Activated B cell treated with CpG ODN at 0.5 μM for 24 hours (primary cell): ENCODE results near the gene ENO3. TPM values are rescaled to one million over a fixed set of nuclear protein-coding genes. Genes with fewer than 3 reads are reported as not detected.

Source experiments
- ATAC-seq: fragments of 200-7000 bp; cut with Tn5 transposase; one replicate; pipeline ENCODE4 v1.10.0; 2021; ENCODE audit warnings: low read depth, mild to moderate bottlenecking, moderate library complexity
- CTCF ChIA-PET: fragments of 350-600 bp; sonication (Branson Sonifier 250); formaldehyde crosslinking; loops from one replicate; lab custom pipeline; 2021; ENCODE audit warnings: antibody characterized with exemption; lab: Charles Lee
- POLR2A ChIA-PET: fragments of 350-600 bp; sonication (Branson Sonifier 250); formaldehyde crosslinking; loops from one replicate; lab custom pipeline; 2021; ENCODE audit warnings: antibody characterized with exemption; lab: Charles Lee
- DNase-seq: peaks from one replicate; pipeline ENCODE4 v3.0.0; 2022
- H3K27ac Mint-ChIP-seq: one replicate; pipeline ENCODE4 v1.8.0; 2020; ENCODE audit warnings: mixed read lengths
- H3K27me3 Mint-ChIP-seq: one replicate; pipeline ENCODE4 v1.8.0; 2021; ENCODE audit warnings: mixed read lengths
- H3K36me3 Mint-ChIP-seq: one replicate; pipeline ENCODE4 v1.8.0; 2021; ENCODE audit warnings: low read depth, mixed read lengths
- H3K4me1 Mint-ChIP-seq: one replicate; pipeline ENCODE4 v1.8.0; 2021; ENCODE audit warnings: mixed read lengths
- H3K4me3 Mint-ChIP-seq: one replicate; pipeline ENCODE4 v1.8.0; 2020; ENCODE audit warnings: mild to moderate bottlenecking, mixed read lengths
- H3K9me3 Mint-ChIP-seq: one replicate; pipeline ENCODE4 v1.8.0; 2020; ENCODE audit warnings: mixed read lengths
- intact Hi-C: fragments of 100-400 bp; cut with micrococcal nuclease; formaldehyde crosslinking; loops from one replicate; pipeline ENCODE4 v1.15.1; 2024
- total RNA-seq: library from RNA; stranded (reverse); gene quantifications from 2 replicates; pipeline ENCODE4 v1.2.3, GENCODE V29; 2022
- TF ChIP-seq, protein P1 (sequence below): fragments of 200-600 bp; IDR thresholded peaks from one replicate; pipeline ENCODE4 v1.8.0; 2022; ENCODE audit warnings: antibody characterized with exemption, mild to moderate bottlenecking

The ENO3 gene
- total RNA-seq, 1 donor from 2014 or later: 29.5 TPM

DNA sequence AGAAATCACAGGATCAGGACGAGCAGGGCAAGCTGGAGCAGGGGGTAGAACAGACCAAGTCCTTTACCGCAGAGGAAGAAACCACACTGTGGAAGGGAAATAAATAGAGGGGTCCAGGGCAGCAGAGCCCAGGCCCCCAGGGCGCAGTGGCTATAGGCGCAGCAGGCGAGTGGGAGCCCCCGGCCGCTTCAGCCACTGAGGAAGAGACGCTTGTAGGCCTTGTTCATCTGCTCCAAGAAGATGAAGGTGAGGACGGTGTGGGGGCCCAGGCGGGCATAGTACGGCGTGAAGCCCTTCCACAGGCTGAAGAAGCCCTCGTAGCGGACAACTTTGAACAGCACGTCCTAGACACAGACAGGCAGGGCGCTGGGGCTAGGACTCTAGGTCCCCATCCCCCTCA is 13.4 kb upstream of the ENO3 start:
- peaks cover 52% of the 10 kb centered on the region for H3K36me3 Mint-ChIP-seq
- POLR2A ChIA-PET: interaction anchor here (0.6 to 2.4 kb wide), 3 partner anchors 11 to 289 kb away, joined by 3 to 8 read pairs (median 6); partner anchors contain the start of genes PFN1 and SPAG7
- CTCF ChIA-PET: interaction anchor here (1.5 kb wide), 1 partner anchor 28 kb away, joined by 3 read pairs; no protein-coding TSS in a partner anchor
- H3K27me3 Mint-ChIP-seq: peaks cover 15% of the 10 kb centered on the region
- DNase-seq (no peak), ATAC-seq (no peak)
- H3K27ac Mint-ChIP-seq: no peak overlapping the region
- peaks cover 64% of the 10 kb centered on the region for H3K4me1 Mint-ChIP-seq
- H3K4me3 Mint-ChIP-seq: no peak overlapping the region
- TF ChIP-seq, protein P1, sequence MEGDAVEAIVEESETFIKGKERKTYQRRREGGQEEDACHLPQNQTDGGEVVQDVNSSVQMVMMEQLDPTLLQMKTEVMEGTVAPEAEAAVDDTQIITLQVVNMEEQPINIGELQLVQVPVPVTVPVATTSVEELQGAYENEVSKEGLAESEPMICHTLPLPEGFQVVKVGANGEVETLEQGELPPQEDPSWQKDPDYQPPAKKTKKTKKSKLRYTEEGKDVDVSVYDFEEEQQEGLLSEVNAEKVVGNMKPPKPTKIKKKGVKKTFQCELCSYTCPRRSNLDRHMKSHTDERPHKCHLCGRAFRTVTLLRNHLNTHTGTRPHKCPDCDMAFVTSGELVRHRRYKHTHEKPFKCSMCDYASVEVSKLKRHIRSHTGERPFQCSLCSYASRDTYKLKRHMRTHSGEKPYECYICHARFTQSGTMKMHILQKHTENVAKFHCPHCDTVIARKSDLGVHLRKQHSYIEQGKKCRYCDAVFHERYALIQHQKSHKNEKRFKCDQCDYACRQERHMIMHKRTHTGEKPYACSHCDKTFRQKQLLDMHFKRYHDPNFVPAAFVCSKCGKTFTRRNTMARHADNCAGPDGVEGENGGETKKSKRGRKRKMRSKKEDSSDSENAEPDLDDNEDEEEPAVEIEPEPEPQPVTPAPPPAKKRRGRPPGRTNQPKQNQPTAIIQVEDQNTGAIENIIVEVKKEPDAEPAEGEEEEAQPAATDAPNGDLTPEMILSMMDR: no peak
- no peaks in the 10 kb centered on the region for H3K9me3 Mint-ChIP-seq
- intact Hi-C loops: no loop called here

DNA sequence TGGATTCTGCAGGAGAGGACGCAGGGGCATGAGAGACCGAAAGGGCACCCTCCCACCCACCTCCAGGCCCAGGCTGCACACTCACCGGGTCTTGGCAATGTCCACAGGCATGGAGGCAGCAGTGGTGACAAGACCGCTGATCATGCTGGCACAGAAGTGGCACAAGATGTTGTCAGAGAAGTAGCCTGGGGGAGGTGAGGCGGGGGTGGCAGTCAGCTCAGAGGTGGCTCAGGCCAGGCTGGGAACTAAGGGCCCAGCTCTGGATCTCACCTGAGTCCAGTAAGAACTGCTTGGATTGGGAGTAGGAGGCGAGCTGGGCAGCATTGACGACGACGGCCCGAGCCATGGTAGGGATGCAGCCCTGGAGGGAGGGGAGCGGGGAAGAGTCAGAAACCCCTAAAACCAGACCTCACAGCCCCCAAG is 12.8 kb upstream of the ENO3 start:
- intact Hi-C loops: no loop called here
- H3K4me1 Mint-ChIP-seq: peaks cover 65% of the 10 kb centered on the region
- H3K27me3 Mint-ChIP-seq: peaks cover 10% of the 10 kb centered on the region
- ChIA-PET CTCF (no interaction called here), POLR2A (interaction anchor here (0.6 to 3.1 kb wide), 3 partner anchors 11 to 289 kb away, joined by 3 to 104 read pairs (median 5); partner anchors contain the start of genes ENO3 and PFN1)
- no peak for ATAC-seq
- H3K4me3 Mint-ChIP-seq: peak overlapping the region; percentile 97
- TF ChIP-seq, protein P1: no peak
- peaks cover 57% of the 10 kb centered on the region for H3K36me3 Mint-ChIP-seq
- DNase-seq: no peak
- H3K9me3 Mint-ChIP-seq: no peaks in the 10 kb centered on the region
- H3K27ac Mint-ChIP-seq: no peak overlapping the region

DNA sequence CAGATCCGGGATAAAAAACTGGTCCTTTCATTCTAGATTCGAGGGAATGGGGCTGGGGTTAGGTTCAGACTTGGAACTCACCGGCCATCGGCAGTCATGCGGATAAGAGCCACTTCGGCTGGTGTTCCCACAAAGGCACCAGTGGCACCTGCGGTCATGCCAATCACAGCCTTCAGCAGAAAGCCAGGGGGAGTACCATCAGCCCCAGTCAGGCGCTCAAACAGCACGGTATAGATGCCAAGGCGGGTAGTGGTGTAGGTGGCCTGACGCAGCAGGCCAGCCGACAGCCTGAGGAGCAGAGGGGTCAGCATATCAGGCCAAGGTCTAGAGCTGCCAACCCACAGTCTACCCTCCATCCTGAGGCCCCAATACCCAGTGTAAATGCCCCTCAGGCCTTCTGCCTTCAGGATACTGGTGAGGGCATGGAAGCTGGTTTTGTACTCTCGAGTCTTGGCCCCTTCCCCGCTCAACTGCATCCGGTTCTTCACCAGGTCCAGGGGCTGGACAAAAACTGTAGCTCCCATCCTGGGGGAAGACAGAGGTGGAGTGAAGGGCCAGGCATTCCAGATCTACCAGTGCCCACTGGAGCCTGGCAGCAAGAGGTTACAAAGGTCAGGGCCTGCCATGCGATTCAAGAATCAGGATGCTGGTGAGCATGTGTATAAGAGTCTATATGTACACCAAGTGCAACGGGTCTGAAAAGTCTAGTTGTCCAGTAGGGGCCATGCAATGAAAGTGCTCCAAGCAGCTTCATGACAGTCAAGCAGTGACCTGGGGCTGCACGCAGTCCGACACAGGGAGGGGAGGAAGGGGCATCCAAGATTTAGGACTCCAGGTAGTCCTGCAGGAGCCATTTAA is 12.0 kb upstream of the ENO3 start:
- intact Hi-C loops: no loop called here
- no peak for ATAC-seq
- Mint-ChIP-seq H3K27ac (peak overlapping the region; percentile 82), H3K27me3 (peaks cover 4% of the 10 kb centered on the region), H3K9me3 (no peaks in the 10 kb centered on the region), H3K36me3 (peaks cover 60% of the 10 kb centered on the region), H3K4me1 (peaks cover 66% of the 10 kb centered on the region), H3K4me3 (peak overlapping the region; percentile 97)
- TF ChIP-seq, protein P1: no peak
- ChIA-PET CTCF (interaction anchor here (1.4 to 2.3 kb wide), 3 partner anchors 10 to 29 kb away, joined by 3 to 14 read pairs (median 9); partner anchors contain the start of gene SPAG7), POLR2A (interaction anchor here (0.6 to 3.4 kb wide), 16 partner anchors 11 to 253 kb away, joined by 3 to 104 read pairs (median 9); partner anchors contain the start of genes C17orf107, CAMTA2, ENO3 and INCA1)
- DNase-seq: no peak

DNA sequence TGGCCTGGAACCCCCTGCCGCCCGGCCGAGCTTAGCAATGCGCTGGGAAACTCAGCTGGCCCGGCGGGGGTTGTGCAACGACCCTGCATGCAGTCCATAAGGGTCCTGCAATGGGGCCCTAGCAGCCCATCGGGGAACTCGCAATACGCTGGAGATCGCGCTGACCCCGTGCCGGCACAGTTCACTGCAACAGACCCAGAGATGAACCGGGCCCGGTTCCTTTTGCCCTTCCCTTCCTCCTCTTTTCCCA is 11.4 kb upstream of the ENO3 start:
- peak overlapping the region; percentile 97 for H3K4me3 Mint-ChIP-seq
- POLR2A ChIA-PET: interaction anchor here (0.7 to 3.4 kb wide), 24 partner anchors 10 to 274 kb away, joined by 3 to 104 read pairs (median 6); partner anchors contain the start of genes ARRB2, C17orf107, CAMTA2 and ENO3
- no peaks in the 10 kb centered on the region for H3K27me3 Mint-ChIP-seq
- ATAC-seq: no peak
- CTCF ChIA-PET: interaction anchor here (1.2 to 2.3 kb wide), 5 partner anchors 9 to 48 kb away, joined by 3 to 14 read pairs (median 6); partner anchors contain the start of genes CAMTA2, PFN1 and SPAG7
- peaks cover 66% of the 10 kb centered on the region for H3K36me3 Mint-ChIP-seq
- H3K9me3 Mint-ChIP-seq: no peaks in the 10 kb centered on the region
- H3K4me1 Mint-ChIP-seq: peaks cover 66% of the 10 kb centered on the region
- DNase-seq: no peak
- TF ChIP-seq, protein P1: no peak
- peak overlapping the region; percentile 82 for H3K27ac Mint-ChIP-seq
- intact Hi-C loops: no loop called here
